Measurements from ENCODE around the gene SGMS2. TPM values are rescaled to one million over a fixed set of nuclear protein-coding genes. Genes with fewer than 3 reads are reported as not detected.
"Not testable (repeated sequence)": the region's sequence is repeated elsewhere in the genome, so short reads cannot be mapped to it uniquely, and the experiment has no call there.

The SGMS2 gene
- polyA plus RNA-seq, 3 donors = 20.8 to 32.7 (median 23.0) TPM

DNA sequence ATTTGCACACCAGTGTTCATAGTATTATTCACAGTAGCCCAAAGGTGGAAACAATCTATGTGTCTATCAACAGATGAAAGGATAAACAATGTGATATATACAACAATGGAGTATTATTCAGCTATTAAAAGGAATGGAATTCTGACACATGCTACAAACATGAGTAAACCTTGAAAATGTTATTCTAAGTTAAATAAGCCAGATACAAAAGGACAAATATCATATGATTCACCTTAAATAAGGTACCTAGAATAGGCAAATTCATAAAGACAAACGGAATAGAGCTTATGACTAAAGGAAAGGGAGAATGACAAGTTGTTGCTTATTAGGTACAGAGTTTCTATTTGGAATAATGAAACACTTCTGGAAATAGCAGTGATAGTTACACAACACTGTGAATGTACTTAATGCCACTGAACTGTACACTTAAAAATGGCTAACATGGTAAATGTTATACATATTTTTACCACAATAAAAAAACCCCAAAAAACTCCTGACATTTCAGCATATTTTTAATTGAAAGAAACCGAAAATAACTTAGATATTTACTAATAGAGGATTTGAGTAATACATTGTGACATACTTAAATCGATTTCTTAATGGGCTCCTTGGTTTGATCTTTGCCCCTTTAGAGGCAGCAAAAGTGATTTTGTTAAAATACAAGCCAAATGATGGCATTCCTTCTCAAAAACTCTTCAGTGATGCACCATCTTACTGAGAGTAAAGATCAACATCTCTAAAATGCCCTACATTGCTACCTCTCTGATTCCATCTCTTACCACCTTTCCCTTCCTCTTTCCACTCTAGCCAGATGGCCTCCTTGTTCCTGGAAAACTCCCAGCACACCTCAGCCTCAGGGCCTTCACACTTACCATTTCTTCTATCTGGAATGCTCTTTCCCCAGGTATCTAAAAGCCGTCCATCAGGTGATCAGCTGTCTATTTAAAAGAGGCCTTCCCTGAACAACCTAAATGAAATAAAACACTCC is 98.0 kb downstream of the SGMS2 start:
- H3K9me3 ChIP-seq (replicated peaks in 1 of 2; ENCODE audit: control insufficient read depth in 1 of 2, insufficient read depth in 1 of 2, low read length in 2 of 2) = peaks cover 14 to 23% of the 10 kb centered on the region in 2 donors
- H3K9me3 Mint-ChIP-seq = peaks cover 9 to 35% (median 22%) of the 10 kb centered on the region in 7 donors
- H3K9ac ChIP-seq (ENCODE audit: insufficient read depth, low read length, poor library complexity, severe bottlenecking) = no peak overlapping the region
- H3K27me3 Mint-ChIP-seq (ENCODE audit: low read depth in 3 of 3) = peaks cover 0 to 2% (median 0%) of the 10 kb centered on the region in 3 donors
- peaks cover 2% of the 10 kb centered on the region for H3K4me1 Mint-ChIP-seq
- no peak for DNase-seq
- no peaks in the 10 kb centered on the region for H4K20me1 ChIP-seq (ENCODE audit: insufficient read depth, low read length)
- H3K4me3 ChIP-seq (replicated peaks in 1 of 3; ENCODE audit: low read depth in 2 of 3, low read length in 3 of 3) = no peak overlapping the region
- H3K27me3 ChIP-seq (ENCODE audit: control insufficient read depth in 2 of 2, insufficient read depth in 2 of 2, low read length in 2 of 2) = no peaks in the 10 kb centered on the region
- no peaks in the 10 kb centered on the region for H3K79me2 ChIP-seq (ENCODE audit: insufficient read depth, low read length)
- H3K4me1 ChIP-seq (ENCODE audit: control insufficient read depth in 1 of 2, insufficient read depth in 2 of 2, low read length in 2 of 2) = no peaks in the 10 kb centered on the region
- no peak overlapping the region for H3K4me3 Mint-ChIP-seq
- H3K27ac ChIP-seq (ENCODE audit: low read depth in 1 of 2, low read length in 2 of 2) = no peak overlapping the region
- intact Hi-C loops (cut with micrococcal nuclease) = no loop called here
- H3K36me3 ChIP-seq (replicated peaks in 1 of 2; ENCODE audit: control insufficient read depth in 1 of 2, insufficient read depth in 2 of 2, low read length in 2 of 2) = no peaks in the 10 kb centered on the region
- peak overlapping the region in 1 of 7 donors; percentile 32 for H3K27ac Mint-ChIP-seq
- H3K4me2 ChIP-seq (replicated peaks; ENCODE audit: extremely low read depth, low read length, poor library complexity, severe bottlenecking) = no peak overlapping the region
- no peaks in the 10 kb centered on the region for H3K36me3 Mint-ChIP-seq
- TF ChIP-seq, protein P1, sequence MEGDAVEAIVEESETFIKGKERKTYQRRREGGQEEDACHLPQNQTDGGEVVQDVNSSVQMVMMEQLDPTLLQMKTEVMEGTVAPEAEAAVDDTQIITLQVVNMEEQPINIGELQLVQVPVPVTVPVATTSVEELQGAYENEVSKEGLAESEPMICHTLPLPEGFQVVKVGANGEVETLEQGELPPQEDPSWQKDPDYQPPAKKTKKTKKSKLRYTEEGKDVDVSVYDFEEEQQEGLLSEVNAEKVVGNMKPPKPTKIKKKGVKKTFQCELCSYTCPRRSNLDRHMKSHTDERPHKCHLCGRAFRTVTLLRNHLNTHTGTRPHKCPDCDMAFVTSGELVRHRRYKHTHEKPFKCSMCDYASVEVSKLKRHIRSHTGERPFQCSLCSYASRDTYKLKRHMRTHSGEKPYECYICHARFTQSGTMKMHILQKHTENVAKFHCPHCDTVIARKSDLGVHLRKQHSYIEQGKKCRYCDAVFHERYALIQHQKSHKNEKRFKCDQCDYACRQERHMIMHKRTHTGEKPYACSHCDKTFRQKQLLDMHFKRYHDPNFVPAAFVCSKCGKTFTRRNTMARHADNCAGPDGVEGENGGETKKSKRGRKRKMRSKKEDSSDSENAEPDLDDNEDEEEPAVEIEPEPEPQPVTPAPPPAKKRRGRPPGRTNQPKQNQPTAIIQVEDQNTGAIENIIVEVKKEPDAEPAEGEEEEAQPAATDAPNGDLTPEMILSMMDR (IDR thresholded peaks at IDR 0.05) = no peak
- H2AFZ ChIP-seq (ENCODE audit: insufficient read depth, low read depth, low read length, poor library complexity, severe bottlenecking) = no peak overlapping the region
- WGBS (ENCODE audit: insufficient coverage) = 100% methylated on average over 1 of the region's 4 CpGs

DNA sequence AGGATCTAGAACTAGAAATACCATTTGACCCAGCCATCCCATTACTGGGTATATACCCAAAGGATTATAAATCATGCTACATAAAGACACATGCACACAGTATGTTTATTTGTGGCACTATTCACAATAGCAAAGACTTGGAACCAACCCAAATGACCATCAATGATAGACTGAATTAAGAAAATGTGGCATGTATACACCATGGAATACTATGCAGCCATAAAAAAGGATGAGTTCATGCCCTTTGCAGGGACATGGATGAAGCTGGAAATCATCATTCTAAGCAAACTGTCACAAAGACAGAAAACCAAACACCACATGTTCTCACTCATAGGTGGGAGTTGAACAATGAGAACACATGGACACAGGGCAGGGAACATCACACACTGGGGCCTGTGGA is 101.0 kb downstream of the SGMS2 start:
- H3K36me3 ChIP-seq (replicated peaks in 1 of 2; ENCODE audit: control insufficient read depth in 1 of 2, insufficient read depth in 2 of 2, low read length in 2 of 2); intact Hi-C loops (cut with micrococcal nuclease); H3K9me3 ChIP-seq (replicated peaks in 1 of 2; ENCODE audit: control insufficient read depth in 1 of 2, insufficient read depth in 1 of 2, low read length in 2 of 2); H3K4me1 ChIP-seq (ENCODE audit: control insufficient read depth in 1 of 2, insufficient read depth in 2 of 2, low read length in 2 of 2); H3K79me2 ChIP-seq (ENCODE audit: insufficient read depth, low read length); H4K20me1 ChIP-seq (ENCODE audit: insufficient read depth, low read length); H3K27me3 ChIP-seq (ENCODE audit: control insufficient read depth in 2 of 2, insufficient read depth in 2 of 2, low read length in 2 of 2); H3K9ac ChIP-seq (ENCODE audit: insufficient read depth, low read length, poor library complexity, severe bottlenecking); H3K4me3 ChIP-seq (replicated peaks in 1 of 3; ENCODE audit: low read depth in 2 of 3, low read length in 3 of 3); H3K4me1 Mint-ChIP-seq; DNase-seq; H3K27me3 Mint-ChIP-seq (ENCODE audit: low read depth in 3 of 3); H3K4me2 ChIP-seq (replicated peaks; ENCODE audit: extremely low read depth, low read length, poor library complexity, severe bottlenecking); H3K4me3 Mint-ChIP-seq; H3K27ac ChIP-seq (ENCODE audit: low read depth in 1 of 2, low read length in 2 of 2); H3K27ac Mint-ChIP-seq; H3K36me3 Mint-ChIP-seq; H2AFZ ChIP-seq (ENCODE audit: insufficient read depth, low read depth, low read length, poor library complexity, severe bottlenecking): not testable (repeated sequence)
- peaks cover 0 to 16% (median 9%) of the 10 kb centered on the region in 7 donors for H3K9me3 Mint-ChIP-seq

DNA sequence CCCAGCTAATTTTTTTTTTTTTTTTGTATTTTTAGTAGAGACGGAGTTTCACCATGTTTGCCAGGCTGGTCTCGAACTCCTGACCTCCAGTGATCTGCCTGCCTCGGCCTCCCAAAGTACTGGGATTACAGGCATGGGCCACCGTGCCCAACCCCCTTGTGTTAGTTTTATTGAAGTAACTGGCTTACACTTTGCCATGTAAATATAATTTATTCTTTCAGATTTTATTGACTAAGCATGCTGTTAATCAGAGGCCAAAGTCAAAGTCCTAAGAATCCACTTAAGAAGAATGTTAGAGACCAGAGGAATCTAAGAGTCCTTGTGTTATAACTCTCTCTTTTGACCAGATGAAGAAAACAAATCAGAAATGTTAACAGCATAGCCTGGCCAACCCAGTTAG is 102.1 kb downstream of the SGMS2 start:
- DNase-seq; intact Hi-C loops (cut with micrococcal nuclease); H3K9ac ChIP-seq (ENCODE audit: insufficient read depth, low read length, poor library complexity, severe bottlenecking); H3K27ac Mint-ChIP-seq; H3K27me3 Mint-ChIP-seq (ENCODE audit: low read depth in 3 of 3); H3K4me3 ChIP-seq (replicated peaks in 1 of 3; ENCODE audit: low read depth in 2 of 3, low read length in 3 of 3); H3K79me2 ChIP-seq (ENCODE audit: insufficient read depth, low read length); H2AFZ ChIP-seq (ENCODE audit: insufficient read depth, low read depth, low read length, poor library complexity, severe bottlenecking); H3K9me3 ChIP-seq (replicated peaks in 1 of 2; ENCODE audit: control insufficient read depth in 1 of 2, insufficient read depth in 1 of 2, low read length in 2 of 2); H3K36me3 ChIP-seq (replicated peaks in 1 of 2; ENCODE audit: control insufficient read depth in 1 of 2, insufficient read depth in 2 of 2, low read length in 2 of 2); H3K4me1 Mint-ChIP-seq; H3K27me3 ChIP-seq (ENCODE audit: control insufficient read depth in 2 of 2, insufficient read depth in 2 of 2, low read length in 2 of 2); H3K9me3 Mint-ChIP-seq; H4K20me1 ChIP-seq (ENCODE audit: insufficient read depth, low read length); H3K4me2 ChIP-seq (replicated peaks; ENCODE audit: extremely low read depth, low read length, poor library complexity, severe bottlenecking); H3K4me1 ChIP-seq (ENCODE audit: control insufficient read depth in 1 of 2, insufficient read depth in 2 of 2, low read length in 2 of 2); H3K27ac ChIP-seq (ENCODE audit: low read depth in 1 of 2, low read length in 2 of 2); H3K4me3 Mint-ChIP-seq; H3K36me3 Mint-ChIP-seq: not testable (repeated sequence)
- no CpG with 5 or more reads among the region's 4 CpGs for WGBS (ENCODE audit: insufficient coverage)

All from CD14-positive monocyte (primary cell).